Fibroblast of skin of left quadriceps (primary cell): ENCODE data around the gene TMEM263.

Experiments
- DNase-seq, 2 experiments: peaks; one replicate each; pipeline ENCODE4 v3.0.0-alpha.2; 2013; ENCODE audit warnings: low read depth in 2 of 2

Gene TMEM263

GRCh38 chr12:106947461-106947860 is 8.2 kb upstream of the TMEM263 start:
- DNase-seq = no peak

- DNase-seq = no peak
These were observed 5.1 kb upstream of the TMEM263 start for GRCh38 chr12:106950591-106950990.

- DNase-seq = no peak
These were observed 2.1 kb upstream of the TMEM263 start for GRCh38 chr12:106953352-106954250.

- DNase-seq = no peak
These were observed 988 bp upstream of the TMEM263 start for GRCh38 chr12:106954462-106955376.

GRCh38 chr12:106956048-106956578 is 406 bp downstream of the TMEM263 start:
- DNase-seq = peak; percentile 29 to 31

- DNase-seq = no peak
These were observed 1.9 kb downstream of the TMEM263 start for GRCh38 chr12:106957583-106957982.

GRCh38 chr12:106960443-106960842 is 4.7 kb downstream of the TMEM263 start:
- DNase-seq = no peak

GRCh38 chr12:106962286-106962685 is 6.6 kb downstream of the TMEM263 start:
- peak; percentile 53 to 58 for DNase-seq

- no peak for DNase-seq
These were observed 8.8 kb downstream of the TMEM263 start for GRCh38 chr12:106964526-106964925.

GRCh38 chr12:106971065-106971464 is 15.4 kb downstream of the TMEM263 start:
- DNase-seq = no peak

- DNase-seq = no peak
These were observed 17.8 kb downstream of the TMEM263 start for GRCh38 chr12:106973545-106973944.

- no peak for DNase-seq
These were observed 18.8 kb downstream of the TMEM263 start for GRCh38 chr12:106974511-106974910.

GRCh38 chr12:106975098-106975497 is 19.4 kb downstream of the TMEM263 start:
- no peak for DNase-seq

- DNase-seq = no peak
These were observed 20.4 kb downstream of the TMEM263 start for GRCh38 chr12:106975993-106976658.

GRCh38 chr12:106976668-106977067 is 21.0 kb downstream of the TMEM263 start:
- DNase-seq = no peak

- peak in 1 of 2 experiments; percentile 48 for DNase-seq
These were observed 22.5 kb downstream of the TMEM263 start for GRCh38 chr12:106978035-106978800.

- no peak for DNase-seq
These were observed 25.2 kb downstream of the TMEM263 start for GRCh38 chr12:106980944-106981343.

- DNase-seq = no peak
These were observed 26.1 kb downstream of the TMEM263 start for GRCh38 chr12:106981788-106982187.

- DNase-seq = no peak
These were observed 26.5 kb downstream of the TMEM263 start for GRCh38 chr12:106982229-106982628.

- no peak for DNase-seq
These were observed 29.0 kb downstream of the TMEM263 start for GRCh38 chr12:106984588-106985137.

GRCh38 chr12:106985479-106985878 is 29.8 kb downstream of the TMEM263 start:
- no peak for DNase-seq
